HUES48 (cell line): Measurements from ENCODE around the gene PKDREJ.

Experiments
- H3K27ac ChIP-seq: one replicate; pipeline ENCODE4 v1.7.0; 2013; ENCODE audit warnings: low read depth, low read length, inconsistent platforms
- H3K27me3 ChIP-seq: 2 replicates; pipeline ENCODE4 v1.6.1; 2013; ENCODE audit warnings: mild to moderate bottlenecking, low read length; ENCODE audit not compliant: control insufficient read depth, insufficient read depth
- H3K36me3 ChIP-seq: 2 replicates; pipeline ENCODE4 v1.6.1; 2013; ENCODE audit warnings: low read length; ENCODE audit not compliant: control insufficient read depth, insufficient read depth
- H3K4me1 ChIP-seq: 2 replicates; pipeline ENCODE4 v1.6.1; 2013; ENCODE audit warnings: mild to moderate bottlenecking, low read length; ENCODE audit not compliant: control insufficient read depth, insufficient read depth
- H3K4me3 ChIP-seq: 2 replicates; pipeline ENCODE4 v1.5.1; 2013; ENCODE audit warnings: mild to moderate bottlenecking, low read depth, low read length
- H3K9ac ChIP-seq: 2 replicates; pipeline ENCODE4 v1.6.1; 2013; ENCODE audit warnings: mild to moderate bottlenecking, low read depth, low read length, moderate library complexity
- H3K9me3 ChIP-seq: 2 replicates; pipeline ENCODE4 v1.6.1; 2013; ENCODE audit warnings: low read length; ENCODE audit not compliant: control insufficient read depth, insufficient read depth

Gene PKDREJ

DNA sequence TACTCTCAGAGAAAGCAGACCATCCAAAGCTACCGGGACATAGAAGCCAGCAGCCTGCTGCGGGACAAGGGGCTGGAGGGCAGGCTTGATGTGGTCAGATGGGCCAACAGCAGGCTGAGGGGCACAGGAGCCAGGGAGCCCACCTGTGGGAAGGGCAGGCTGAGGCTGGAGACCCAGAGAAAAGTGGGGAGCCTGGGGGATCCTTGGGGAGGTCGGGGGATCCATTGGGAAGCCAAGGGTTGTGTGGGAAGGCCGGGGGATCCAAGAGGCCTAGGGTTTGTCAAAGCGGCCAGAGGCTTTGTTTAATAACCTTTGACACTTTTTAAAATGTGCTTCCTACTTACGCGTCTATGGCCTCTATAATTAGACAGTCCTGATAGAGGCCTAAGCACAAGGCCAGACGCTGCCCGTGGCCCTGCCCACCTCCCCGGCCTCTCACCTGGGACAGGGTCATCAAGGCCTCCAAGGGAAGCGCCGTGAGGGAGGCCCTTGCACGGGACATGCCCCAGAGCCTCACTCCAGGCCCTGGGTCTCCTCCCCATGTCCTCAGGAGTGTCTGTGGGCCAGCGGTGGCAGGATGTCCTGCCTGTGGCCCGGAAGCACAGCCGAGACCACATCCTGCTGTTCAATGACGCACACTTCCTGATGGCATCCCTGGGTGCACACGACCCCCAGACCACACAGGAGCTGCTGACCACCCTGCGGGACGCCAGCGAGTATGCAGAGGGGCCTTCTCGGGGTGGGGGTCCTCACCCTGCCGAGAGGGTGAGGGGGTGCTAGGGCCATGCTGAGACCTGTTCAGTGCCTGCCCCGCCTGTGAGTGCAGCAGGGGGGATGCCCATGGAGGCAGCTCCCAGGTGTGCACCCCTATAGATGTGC lies 25.0 kb upstream of the PKDREJ start:
- no peaks in the 10 kb centered on the region for H3K27me3 ChIP-seq
- no peak overlapping the region for H3K4me3 ChIP-seq
- no peaks in the 10 kb centered on the region for H3K9me3 ChIP-seq
- peaks cover 19% of the 10 kb centered on the region for H3K36me3 ChIP-seq
- H3K9ac ChIP-seq: no peak overlapping the region
- H3K4me1 ChIP-seq: no peaks in the 10 kb centered on the region
- no peak overlapping the region for H3K27ac ChIP-seq

DNA sequence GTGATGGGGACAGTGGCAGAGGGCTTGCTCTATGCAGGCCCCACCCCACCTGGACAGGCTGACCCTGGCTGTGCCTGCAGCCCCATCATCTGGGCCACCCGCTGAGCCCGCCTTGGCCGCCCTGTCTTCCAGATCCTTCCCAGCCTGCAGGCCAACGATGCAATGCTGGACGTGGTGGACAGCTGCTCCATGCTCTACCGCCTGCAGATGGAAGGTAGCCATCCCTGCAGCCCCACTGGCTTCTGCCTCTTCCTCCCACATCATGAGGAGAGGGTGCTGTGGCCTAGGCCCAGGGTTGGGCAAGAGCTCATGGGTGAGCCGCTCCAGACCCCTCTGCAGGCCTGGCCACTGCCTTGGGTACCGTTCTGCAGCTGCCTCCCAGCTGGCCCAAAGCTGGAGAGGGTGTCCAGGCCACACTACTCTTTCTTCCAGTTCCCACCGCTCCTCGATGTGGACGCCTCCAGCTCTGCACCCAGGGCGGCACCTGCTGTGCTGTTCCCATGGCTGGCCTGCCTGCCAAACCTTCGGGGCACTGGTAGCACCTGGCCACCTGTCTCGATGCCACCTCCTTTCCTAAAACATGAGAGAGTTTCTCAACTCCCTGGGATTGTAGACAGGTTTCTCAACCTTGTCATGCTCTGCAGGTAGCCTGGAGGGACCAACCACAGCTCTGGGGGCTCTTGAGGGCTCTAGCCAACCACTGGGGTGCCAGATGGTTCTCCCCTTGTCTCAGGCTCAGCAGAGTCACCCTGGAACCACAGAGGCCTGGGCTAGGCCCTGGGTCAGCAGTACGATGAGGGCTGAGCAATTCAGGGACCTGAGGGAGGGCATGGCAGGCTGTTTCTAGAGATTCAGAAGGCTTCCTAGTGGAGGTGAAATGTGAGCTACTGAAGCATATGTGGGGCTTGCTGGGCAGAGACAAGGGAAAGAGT lies 24.1 kb upstream of the PKDREJ start:
- Histone ChIP-seq H3K4me3 (no peak overlapping the region), H3K36me3 (peaks cover 24% of the 10 kb centered on the region), H3K9ac (no peak overlapping the region), H3K27me3 (no peaks in the 10 kb centered on the region), H3K4me1 (no peaks in the 10 kb centered on the region), H3K27ac (no peak overlapping the region), H3K9me3 (no peaks in the 10 kb centered on the region)

DNA sequence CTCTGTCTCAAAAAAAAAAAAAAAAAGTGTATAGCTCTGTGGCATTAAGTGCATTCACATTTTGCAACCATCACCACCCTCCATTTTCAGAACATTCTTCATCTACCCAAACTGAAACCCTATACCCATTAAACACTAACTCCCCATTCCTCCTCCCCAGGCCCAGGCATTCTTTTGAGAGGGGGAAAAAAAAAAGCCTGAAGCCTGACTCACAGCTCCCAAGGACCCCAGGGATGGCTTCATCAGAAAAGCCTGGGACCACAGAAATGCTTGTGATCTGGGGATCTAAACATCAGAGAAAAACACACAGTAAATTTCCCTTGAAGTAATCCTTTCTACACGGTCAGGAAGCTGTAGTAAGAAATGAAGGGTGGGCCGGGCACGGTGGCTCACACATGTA lies 22.9 kb upstream of the PKDREJ start:
- no peak overlapping the region for H3K9ac ChIP-seq
- no peaks in the 10 kb centered on the region for H3K9me3 ChIP-seq
- no peaks in the 10 kb centered on the region for H3K4me1 ChIP-seq
- no peak overlapping the region for H3K27ac ChIP-seq
- H3K4me3 ChIP-seq: no peak overlapping the region
- H3K27me3 ChIP-seq: no peaks in the 10 kb centered on the region
- H3K36me3 ChIP-seq: peaks cover 35% of the 10 kb centered on the region

DNA sequence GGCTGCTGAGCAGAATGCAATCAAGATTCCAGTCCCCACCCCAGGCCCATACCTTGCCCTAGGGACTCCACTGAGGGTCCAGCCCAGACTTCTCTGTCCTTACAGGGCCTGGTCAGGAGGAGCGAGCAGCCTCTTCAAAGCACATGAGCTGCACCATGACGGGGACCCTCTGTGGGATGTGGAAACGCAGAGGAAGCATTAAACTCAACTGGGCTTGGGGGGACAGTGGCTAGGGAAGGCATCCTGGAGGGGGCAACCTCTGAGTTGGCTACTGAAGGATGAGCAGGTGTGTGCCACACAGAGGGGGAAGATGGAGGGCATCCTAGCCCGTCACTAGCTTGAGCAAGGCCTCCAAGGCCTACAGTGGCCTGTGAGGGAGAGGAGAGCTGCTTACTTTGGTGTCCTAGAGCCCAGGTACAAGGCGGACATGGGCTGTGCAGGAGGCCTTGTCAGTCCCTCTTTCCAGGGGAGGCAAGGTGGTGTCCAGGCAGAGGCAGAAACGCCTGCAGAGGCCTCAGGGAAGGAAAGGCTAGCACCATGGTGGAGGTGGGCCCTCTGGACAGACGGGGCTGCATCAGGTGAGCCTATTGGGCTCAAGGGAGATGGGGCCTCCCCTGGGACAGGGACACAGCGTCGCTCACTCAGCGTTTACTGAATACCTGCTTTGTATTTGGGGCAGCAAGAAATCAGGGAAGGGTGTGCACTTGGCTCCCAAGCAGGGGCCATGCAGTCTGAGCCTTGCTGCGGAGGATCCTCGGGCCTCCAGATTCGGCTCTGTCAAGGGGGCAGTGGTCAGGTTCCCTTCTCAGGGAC lies 18.9 kb upstream of the PKDREJ start:
- H3K9me3 ChIP-seq: no peaks in the 10 kb centered on the region
- no peak overlapping the region for H3K4me3 ChIP-seq
- H3K9ac ChIP-seq: no peak overlapping the region
- no peak overlapping the region for H3K27ac ChIP-seq
- no peaks in the 10 kb centered on the region for H3K27me3 ChIP-seq
- no peaks in the 10 kb centered on the region for H3K4me1 ChIP-seq
- H3K36me3 ChIP-seq: peaks cover 67% of the 10 kb centered on the region

DNA sequence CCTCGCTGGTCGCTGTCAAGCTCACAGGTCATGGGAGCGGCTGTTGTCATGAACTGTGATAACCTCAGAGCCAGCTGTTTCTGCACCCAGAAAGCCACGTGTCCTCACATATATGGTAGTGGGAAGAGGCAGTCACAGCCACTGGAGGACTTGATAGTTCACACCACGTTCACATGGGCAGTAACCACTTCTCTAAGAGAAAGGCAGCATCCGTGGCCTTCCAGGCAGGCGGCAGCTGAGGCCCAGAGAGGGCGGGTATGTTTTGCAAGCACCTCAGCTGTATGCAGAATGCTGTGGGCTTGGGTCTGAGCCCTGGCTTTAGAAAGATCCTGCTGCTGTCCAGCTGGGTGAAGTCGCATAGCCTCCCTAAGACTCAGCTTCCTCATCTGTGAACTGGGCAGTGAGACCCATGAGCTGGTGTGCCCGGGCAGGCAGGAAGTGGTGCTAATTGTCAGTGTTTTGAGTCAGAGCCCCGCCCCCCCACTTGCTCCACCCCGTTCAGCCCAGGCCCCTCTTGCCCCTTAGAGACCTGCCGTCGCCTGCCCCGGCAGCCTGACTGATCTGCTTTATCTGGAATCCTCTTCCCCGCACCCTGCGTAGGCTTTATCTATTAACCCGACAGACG lies 18.0 kb upstream of the PKDREJ start:
- H3K27ac ChIP-seq: no peak overlapping the region
- no peak overlapping the region for H3K9ac ChIP-seq
- H3K9me3 ChIP-seq: no peaks in the 10 kb centered on the region
- no peak overlapping the region for H3K4me3 ChIP-seq
- H3K4me1 ChIP-seq: no peaks in the 10 kb centered on the region
- H3K36me3 ChIP-seq: peaks cover 73% of the 10 kb centered on the region
- H3K27me3 ChIP-seq: no peaks in the 10 kb centered on the region

DNA sequence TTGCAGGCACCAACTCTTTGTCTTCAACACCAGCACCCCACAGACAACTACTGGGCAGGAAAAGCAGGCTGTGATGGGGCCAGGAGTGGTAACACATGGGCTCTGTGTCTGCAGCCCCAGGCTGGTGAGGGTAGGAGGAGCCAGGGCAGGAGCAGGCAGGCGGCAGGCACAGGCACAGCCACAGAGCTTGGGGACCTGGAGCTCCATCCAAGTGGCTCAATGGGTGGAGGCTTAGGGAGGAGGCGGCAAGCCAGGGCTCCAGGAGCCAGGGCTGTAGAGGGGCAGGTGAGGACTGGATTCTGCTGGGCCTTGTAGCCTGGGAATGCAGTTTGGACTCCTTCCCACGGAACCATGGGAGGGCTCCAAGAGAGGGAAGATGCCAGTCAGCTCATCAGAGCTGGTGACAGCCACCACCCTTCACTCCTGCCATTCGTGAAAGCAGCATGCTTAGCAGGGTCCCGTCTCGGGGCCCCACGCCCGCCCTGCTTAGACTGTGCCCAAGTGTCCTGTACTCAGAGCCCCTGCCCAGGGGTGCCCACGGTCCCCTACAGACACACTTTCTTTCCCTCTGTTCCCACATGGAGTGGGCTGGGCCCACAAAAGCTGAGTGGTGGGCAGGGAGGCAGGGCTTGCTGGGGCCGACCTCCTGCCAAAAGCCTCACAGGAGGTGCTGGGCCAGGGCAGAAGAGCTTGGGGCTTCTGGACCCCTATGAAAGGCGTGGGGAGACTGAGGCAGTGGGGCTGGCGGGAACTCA lies 17.1 kb upstream of the PKDREJ start:
- peaks cover 78% of the 10 kb centered on the region for H3K36me3 ChIP-seq
- no peaks in the 10 kb centered on the region for H3K4me1 ChIP-seq
- H3K27me3 ChIP-seq: no peaks in the 10 kb centered on the region
- no peak overlapping the region for H3K27ac ChIP-seq
- H3K9ac ChIP-seq: no peak overlapping the region
- no peak overlapping the region for H3K4me3 ChIP-seq
- no peaks in the 10 kb centered on the region for H3K9me3 ChIP-seq

DNA sequence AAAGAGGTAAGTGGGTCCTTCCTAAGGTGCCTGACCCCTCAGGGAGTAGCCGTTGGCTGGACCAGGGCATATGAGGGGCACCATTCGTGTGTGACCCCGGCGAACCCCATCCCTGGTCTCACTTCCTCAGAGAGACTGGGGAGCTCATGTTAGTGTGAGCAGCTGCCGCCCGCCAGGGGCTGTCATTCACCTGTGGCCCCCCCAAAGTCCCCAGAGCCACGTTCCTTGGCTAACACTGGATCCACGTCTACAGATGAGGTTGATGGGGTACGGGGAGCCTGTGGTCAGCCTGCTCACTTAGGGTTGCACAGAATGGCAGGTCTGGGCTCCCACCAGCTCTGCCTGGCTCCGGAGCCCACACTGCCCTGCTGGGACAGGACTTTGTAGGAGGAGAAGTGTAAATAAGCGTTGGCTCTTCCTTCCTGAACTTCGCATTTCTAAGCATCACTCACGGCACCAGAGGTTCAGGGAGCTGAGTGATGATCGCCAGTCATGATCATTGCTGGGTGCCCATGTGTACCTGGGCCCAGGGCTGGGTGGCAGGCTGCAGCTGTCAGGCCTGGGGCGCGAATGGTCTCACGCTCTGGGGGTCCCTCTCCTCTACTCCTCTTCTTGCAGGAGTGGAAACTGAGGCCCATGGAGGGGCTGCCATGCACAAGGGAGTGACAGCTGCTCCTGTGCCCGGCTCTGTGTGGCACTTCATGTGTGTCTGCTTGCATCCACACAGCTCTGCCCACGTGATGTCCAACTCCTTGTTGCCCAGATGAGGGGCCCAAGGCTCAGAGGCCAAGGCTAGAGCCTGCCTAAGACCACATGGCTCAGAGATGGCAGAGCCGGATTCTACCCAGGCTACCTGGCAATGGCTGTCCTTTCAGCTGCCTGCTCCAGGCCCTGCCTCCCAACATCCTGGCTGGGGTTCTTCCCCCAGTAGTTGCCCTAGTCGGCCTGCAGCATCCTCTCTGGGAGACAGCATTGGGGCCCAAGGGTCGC lies 15.8 kb upstream of the PKDREJ start:
- H3K4me3 ChIP-seq: no peak overlapping the region
- no peaks in the 10 kb centered on the region for H3K27me3 ChIP-seq
- H3K9ac ChIP-seq: no peak overlapping the region
- H3K27ac ChIP-seq: no peak overlapping the region
- no peaks in the 10 kb centered on the region for H3K9me3 ChIP-seq
- H3K4me1 ChIP-seq: no peaks in the 10 kb centered on the region
- peaks cover 72% of the 10 kb centered on the region for H3K36me3 ChIP-seq

DNA sequence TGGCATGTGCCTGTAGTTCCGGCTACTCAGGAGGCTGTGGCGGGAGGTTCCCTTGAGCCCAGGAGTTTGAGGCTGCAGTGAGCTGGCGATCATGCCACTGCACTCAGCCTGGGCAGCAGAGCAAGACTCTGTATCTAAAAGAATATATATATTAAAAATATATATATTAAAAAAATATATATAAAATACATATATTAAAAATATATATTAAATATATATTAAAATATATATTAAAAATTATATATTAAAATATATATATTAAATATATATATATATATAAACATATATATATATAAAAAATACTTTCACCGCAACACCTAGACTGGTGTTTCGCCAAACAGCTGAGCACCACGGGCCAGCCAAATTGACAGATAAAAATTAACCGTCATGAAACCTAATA lies 13.4 kb upstream of the PKDREJ start:
- H3K27me3 ChIP-seq: no peaks in the 10 kb centered on the region
- no peak overlapping the region for H3K27ac ChIP-seq
- no peak overlapping the region for H3K4me3 ChIP-seq
- no peaks in the 10 kb centered on the region for H3K9me3 ChIP-seq
- no peak overlapping the region for H3K9ac ChIP-seq
- no peaks in the 10 kb centered on the region for H3K4me1 ChIP-seq
- H3K36me3 ChIP-seq: peaks cover 78% of the 10 kb centered on the region

DNA sequence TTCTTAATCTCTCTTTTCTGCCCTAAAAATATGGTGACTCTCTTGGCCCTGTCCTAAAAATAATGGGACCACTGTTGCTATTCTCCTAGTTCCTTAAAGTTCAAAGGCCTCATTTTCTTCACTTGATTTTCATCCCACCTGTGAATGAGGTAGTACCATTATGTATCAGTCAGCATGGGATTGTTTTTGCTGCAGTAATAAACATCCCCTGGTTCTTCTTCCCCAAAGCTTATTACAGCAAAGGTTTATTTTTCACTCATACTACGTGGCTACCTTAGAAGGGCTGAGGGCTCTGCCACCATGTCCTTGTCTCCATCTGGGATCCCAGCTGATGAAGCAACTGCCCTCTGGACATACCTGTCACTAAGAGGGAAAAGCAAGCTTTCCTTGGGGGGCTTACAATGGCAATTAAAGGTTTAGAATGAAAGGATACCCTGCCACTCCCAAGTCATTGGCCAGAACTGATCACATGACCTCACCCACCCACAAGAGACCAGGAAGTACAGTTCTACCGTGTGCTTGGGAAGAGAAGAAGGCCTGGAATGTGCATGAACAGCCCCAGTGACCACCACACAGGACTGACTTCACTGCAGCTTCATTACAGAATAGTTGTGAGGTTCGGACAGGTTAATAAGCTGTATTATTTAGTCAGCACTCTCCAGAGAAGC lies 12.4 kb upstream of the PKDREJ start:
- Histone ChIP-seq H3K4me1 (no peaks in the 10 kb centered on the region), H3K4me3 (no peak overlapping the region), H3K36me3 (peaks cover 69% of the 10 kb centered on the region), H3K27me3 (no peaks in the 10 kb centered on the region), H3K9me3 (no peaks in the 10 kb centered on the region), H3K27ac (no peak overlapping the region), H3K9ac (no peak overlapping the region)
